OCI-LY3 (cell line): ENCODE measurements around the gene OARD1.

ENCODE experiments used
- CTCF ChIP-seq: fragments of 200-600, 300-600 bp; sonication (generic); IDR thresholded peaks from 2 replicates; pipeline ENCODE4 v1.5.1; 2014; ENCODE audit warnings: antibody characterized with exemption, low read length, low read depth
- EZH2phosphoT487 ChIP-seq: fragments of 200-600 bp; shearing (Covaris generic); IDR thresholded peaks from 2 replicates; pipeline ENCODE4 v1.6.1; 2018; ENCODE audit warnings: antibody characterized with exemption, mixed run types, low read depth

GRCh38 chr6:41065550-41066026 lies 6.6 kb downstream of the OARD1 start:
- TF ChIP-seq CTCF, result no peak
- TF ChIP-seq EZH2phosphoT487, result no peak
